ENCODE data around the gene PLAAT3.
"Not testable (repeated sequence)": the region's sequence is repeated elsewhere in the genome, so short reads cannot be mapped to it uniquely, and the experiment has no call there.

The PLAAT3 gene

DNA sequence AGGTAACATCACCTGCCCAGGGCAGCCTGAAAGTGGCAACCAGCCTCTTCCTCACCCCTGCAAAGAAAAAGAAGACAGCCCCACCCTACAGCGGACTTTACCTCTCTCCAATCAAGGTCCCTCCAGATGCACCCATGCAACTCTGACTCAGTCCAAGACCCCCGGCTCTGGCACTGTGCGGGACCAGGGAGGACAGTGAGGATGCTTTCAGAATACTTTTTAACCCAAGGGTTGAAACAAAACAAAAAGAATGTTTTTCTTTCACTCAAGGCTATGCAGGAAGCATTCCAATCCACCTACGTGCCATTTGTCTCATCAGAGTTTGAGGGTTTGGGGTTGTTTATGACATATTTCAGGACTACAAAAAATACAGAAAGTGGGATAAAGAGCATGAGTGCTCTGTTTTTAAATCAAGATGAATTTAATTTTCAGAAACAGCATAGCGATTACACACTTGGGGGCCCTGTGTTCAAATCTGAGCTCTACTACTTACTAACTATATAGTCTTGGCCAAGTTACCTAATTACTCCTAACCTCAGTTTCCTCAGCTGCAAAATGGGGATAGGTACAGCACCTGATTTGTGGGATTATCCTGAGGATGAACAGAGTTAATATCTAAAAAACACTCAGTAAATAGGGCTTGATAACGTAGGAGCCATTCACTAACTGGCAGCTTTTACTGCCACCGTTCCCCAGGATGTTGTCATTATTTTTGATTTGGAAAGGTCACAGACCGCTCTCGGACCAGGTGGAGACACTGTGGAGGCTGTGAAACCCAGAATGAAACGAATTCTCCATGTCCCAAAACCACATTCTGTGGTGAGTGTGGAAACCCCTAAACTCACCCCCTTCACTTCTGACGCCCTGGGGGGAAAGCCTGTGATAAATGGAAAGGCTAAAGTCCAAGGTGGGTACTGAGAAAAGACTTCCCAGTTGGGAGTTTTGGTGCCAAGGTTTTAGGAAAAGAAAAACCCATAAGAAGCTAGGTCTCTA, 5.6 kb downstream of the PLAAT3 start:
- no peak for DNase-seq

DNA sequence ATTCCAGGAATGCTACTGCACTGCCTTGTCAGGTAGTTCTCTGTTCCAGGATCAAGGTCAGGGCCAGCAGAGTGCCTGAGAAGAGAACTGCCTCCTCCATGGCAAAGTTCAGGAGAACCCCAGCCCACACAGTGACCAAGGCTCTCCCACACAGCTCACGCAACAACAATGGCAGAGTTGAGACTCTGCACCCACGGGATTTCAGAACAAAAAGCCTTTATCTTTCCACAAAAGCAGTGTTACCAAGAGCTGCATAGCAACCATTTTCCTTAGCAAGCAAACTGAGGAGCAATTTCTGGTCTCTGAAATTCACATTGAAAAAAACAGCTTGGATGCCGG, 11.1 kb downstream of the PLAAT3 start:
- DNase-seq = no peak

DNA sequence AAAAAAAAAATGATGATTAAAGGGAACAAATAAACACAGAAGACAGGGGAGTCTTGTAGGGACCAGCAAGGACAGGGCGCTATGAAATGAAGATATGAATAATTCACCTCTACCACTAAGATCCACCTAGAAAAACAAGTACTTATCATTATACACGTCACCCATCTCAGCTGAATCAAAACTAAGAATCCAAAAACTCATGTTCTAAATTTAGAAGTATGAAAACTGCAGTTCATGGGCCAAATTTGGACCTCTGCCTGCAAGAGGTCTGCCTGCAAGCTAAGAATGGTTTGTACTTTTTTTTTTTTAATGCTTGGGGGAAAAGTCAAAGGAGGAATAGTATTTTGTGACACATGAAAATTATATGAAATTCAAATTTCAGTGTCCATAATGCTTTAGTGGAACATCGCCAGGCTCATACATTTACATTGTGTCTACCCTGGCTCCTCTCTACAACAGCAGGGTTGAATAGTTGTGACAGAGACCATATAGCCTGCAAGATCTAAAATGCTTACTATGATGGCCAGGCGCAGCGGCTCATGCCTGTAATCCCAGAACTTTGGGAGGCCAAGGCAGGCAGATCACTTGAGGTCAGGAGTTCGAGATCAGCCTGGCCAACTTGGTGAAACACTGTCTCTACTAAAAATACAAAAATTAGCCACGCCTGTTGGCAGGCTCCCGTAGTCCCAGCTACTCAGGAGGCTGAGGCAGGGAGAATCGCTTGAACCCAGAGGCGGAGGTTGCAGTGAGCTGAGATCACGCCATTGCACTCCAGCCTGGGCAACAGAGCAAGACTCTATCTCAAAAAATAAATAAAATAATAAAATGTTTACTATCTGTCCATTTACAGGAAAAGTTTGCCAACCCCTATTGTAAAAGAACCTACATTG, 11.7 kb downstream of the PLAAT3 start:
- DNase-seq = peak; percentile 52

DNA sequence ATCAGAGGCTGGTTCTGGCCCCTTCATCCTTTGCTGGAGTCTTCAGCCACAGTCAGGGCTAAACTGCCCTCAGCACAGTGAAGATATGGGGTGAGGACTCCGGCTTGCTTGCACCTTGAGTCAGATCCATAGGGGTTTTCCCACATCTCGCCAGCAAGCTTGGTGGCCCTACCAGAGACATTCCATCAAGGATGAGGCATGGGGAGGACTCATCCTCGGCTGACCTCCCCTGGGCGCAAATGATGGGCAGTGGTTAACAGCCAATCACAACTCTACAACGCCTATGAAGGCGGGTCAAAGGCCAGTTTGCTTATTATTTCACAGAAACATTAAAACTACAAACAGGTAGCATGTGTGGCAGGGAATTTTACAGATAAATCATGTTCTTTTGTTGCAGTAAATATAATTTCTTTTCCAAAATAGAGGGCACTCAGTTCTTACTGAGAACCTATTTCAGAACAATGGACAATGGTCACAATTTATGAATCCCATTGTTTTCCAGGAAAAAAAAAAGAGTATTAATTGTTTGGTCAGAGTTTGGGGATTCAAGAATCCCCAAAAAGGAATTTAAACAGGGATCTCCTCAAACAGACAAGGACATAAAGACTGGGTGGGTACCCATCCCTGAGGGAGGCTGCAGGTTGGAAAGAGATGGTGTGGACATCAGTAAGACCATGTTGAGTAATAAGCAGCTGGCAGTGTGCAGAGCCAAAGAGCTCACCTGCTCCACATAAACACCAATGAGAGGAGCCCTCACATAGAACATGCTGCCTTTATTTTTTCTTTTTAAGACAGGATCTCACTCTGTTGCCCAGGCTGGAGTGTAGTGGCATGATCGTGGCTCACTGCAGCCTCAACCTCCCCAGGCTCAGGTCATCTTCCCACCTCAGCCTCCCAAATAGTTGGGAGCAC, 14.8 kb downstream of the PLAAT3 start:
- no peak for DNase-seq

DNA sequence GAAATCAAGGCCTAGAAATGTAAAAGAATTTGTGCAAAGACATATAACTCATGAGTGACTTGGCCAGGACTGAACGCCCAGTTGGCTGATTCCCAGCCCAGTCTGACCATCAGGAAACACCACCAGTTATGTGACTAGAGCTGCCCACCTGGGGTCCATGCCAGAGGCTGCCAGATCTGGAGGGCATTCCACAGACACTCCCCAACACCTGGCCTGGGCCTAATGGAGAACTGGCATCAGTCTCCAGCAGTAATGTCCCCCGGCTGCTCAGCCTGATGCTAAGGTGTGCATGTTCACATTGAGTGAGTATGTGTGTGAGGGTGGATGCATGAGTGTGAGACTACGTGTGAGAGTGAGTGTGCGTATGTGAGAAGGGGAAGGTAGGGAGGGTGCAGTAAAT, 15.7 kb downstream of the PLAAT3 start:
- DNase-seq = no peak

DNA sequence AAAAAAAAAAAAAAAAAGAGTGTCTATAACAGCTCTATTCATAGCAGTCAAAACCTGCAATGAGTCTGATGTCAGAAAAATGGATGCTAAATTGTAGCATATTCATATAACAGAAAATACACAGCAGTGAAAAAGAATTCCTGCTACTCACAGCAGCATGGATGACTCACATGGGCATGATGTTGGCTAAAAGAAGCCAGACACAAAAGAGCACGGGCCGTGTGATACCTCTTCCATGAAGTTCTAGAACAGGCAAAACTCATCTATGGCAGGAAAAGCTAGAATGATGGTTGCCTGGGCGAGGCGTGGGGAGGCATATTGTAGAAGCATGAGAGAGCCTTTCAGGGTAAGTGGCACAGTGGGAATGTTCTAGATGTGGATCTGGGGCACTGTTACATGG, 18.9 kb downstream of the PLAAT3 start:
- DNase-seq = no peak

DNA sequence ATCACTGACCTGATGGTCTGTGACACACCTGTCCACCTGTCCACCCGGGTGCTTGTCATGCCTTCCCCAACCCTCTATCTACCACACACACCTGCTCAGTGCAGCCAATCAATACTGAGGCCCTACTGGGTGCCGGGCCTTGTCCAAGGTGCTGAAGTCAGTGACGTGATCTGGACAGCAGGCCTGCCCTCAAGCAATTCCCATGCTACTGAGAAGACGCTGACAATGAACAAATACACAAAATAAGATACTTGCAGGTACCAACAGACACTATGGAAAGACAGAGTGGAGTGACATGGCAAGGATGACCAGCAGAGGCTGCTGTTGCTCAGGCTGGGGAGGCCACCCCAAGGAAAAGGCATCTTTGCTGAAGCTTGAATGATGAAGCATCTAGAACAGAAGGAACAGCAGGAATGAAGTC, 21.2 kb downstream of the PLAAT3 start:
- DNase-seq = peak; percentile 53

DNA sequence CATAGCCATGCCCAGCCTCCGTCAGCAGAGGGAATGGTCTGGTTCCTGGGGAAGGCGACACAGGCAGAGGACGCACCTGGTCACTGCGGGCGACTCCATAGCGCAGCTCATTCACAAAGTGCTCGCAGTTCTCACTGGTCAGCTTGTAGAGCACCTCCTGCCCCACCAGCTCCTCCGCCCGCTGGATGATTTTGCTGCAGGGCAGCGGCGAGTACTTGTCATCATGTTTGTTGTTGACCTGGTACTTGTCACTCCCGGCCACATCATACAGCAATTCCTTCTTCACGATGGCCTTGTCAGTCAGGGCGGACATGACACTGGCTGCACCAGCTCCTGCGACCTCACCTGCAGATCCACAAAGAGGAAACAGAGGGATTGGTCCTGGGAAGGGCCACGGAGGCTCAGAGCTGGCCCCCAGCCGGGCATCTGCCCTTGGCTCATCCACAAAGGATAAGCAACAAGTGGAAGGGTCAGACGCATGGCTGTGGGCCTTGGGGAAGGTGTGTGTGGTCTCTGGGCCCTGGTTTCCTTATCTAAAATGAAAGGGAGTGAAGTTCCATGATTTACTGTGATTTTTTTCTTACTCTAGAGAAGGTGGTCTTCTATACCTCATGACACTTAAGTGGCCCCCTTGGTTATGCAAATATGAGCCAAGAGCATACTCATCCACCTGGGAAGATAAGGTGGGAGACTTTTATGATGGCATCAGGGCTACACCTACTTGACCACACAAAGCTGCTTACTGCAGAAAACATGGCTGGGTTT, 24.0 kb downstream of the PLAAT3 start:
- DNase-seq = no peak

DNA sequence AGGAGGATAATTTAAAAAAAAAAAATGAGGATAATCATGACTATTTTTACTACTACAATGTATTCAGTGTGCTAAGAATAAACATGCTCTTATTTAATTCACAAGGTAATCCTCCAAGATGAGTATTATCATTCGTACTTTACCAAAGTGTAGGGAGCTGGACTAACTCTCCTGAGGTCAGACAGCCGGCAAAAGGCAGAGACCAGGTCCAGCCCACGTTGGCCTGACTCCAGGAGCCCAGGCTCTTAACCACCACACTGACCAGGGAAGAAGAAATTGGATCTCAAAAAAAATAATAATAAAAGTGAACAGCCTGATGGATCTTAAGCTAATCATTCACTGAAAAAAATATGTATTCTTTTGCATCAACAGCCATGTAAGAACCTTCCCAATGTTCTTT, 25.2 kb downstream of the PLAAT3 start:
- no peak for DNase-seq

DNA sequence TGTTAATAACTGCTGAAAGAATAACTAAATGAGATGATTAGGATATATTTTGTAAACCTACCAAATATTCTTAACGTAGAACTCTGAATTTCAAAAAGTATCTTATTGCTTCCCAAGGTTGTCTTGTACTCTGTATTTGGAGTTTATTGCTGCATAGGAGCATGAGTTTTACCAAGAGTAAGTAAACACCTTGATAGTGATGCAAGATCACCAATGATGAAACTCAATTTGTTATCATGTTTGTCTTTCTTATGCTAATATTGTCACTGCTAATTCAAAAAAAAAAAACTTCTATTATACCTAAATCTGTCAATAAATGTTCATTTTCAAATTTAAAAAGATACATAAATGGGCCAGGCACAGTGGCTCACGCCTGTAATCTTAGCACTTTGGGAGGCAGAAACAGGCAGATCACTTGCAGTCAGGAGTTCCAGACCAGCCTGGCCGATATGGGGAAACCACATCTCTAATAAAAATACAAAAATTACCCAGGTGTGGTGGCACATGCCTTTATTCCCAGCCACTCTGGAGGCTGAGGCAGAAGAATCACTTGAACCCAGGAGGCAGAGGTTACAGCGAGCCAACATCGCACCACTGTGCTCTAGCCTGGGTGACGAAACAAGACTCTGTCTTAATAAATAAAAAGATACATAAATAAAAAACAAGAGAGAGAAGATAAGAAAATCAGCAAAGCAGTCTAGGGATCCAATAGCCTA, 27.6 kb downstream of the PLAAT3 start:
- no peak for DNase-seq

DNA sequence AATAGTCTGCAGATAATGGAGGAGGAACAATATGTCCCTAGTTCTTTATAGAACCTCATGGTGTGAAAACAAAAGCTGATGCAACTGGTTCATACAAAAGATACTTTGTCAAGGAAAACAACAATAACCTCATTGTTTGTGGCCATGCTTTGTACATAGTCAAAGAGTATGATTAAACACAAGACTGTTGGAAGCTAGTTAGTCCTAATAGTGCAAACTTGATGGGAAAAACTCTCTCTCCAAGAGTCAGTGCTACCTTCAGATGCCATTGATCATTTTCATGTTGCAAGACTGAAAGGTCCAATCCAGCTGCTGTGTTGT, 30.9 kb downstream of the PLAAT3 start:
- no peak for DNase-seq

DNA sequence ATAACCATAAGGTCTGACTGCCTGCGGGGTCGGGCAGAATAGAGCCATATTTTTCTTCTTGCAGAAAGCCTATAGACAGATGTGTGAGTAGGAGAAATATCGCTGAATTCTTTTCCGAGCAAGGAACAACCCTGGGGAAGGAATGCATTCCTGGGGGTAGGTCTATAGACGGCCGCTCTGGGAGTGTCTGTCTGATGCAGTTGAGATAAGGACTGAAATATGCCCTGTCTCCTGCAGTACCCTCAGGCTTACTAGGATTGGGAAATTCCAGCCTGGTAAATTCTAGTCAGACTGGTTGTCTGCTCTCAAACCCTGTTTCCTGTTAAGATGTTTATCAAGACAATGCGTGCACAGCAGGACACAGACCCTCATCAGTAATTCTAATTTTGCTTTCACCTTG, 33.0 kb downstream of the PLAAT3 start:
- not testable (repeated sequence) for DNase-seq

DNA sequence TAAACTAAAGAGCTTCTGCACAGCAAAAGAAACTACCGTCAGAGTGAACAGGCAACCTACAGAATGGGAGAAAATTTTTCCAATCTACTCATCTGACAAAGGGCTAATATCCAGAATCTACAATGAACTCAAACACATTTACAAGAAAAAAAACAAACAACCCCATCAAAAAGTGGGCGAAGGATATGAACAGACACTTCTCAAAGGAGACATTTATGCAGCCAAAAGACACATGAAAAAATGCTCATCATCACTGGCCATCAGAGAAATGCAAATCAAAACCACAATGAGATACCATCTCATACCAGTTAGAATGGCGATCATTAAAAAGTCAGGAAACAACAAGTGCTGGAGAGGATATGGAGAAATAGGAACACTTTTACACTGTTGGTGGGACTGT, 35.4 kb downstream of the PLAAT3 start:
- DNase-seq = not testable (repeated sequence)

DNA sequence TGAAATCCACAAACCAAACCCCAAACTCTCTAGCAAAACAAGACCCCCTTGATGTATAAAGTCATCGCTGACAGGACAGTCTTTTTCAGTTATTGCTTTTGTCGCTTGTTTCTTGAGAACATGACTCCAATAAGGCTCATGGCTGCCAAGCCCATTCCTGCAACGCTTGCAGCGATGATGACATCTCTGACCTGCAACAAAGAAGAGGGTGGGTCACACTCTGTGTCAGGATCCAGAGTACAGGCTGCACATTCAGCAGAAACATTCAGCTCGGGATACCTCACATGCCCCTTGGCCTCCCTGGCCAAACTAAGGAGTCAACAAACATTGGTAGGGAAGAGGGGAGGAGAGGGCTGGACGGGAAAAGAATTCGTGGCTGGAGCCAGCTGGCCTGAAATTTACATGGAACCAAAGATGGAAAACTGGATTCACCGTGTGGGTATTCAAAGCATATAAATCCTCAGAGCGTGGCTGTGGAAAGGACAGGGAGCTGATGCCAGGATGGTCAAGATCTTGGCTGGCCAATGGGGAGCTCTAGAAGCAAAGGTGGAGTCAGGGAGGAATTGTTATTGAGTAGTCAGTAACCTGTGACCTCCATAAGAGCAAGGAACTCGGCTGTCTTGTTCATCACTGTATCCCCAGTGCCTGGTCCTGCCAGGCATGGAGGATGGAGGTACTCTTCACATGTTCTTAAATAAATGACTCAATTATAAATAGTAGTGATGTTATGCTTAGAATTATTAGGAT, 39.2 kb downstream of the PLAAT3 start:
- no peak for DNase-seq

DNA sequence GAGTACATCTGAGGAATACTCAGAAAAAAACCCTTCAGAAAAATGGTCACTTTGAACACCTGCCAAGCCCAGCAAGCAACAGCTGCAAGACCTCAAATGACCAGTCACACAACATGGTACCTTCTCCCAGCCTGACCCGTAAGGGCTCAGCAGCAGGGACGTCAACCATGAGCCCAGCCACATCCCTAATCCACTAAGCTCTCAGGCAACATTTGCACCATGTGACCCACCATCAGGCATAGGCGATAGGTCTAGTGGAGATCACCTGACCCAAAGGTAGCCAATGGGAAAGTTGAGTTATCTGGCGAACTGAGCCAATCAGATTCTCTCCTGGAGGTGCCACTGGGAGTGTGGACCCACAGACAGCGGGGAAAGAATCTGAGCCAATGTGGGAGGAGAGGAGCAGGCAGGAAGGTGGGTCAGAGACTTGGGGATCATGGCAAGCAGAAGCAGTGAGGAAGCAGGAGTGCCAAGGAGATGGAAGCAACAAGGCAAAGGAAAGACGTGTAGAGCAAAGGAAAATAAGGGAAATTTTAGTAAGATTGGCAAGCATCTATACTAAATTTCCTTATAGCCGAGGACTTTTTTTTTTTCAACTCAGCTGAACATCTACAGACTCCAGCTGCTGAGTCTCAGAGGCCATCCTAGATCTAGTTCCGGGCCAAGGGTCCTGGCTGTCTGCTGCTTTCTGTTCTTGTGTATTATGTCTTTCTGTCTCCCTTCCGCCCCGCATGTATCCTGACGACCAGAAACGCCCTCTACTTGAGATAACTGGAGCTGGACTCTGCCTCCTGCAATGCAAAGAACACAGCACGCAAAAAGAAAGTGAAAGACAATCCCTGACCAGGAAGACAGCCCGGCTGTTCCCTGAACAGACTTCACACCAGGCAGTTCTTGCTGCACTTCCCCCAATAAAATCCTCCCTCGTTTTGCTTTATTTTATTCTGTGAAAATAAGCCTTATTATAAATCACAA, 40.1 kb downstream of the PLAAT3 start:
- DNase-seq = peak; percentile 84

DNA sequence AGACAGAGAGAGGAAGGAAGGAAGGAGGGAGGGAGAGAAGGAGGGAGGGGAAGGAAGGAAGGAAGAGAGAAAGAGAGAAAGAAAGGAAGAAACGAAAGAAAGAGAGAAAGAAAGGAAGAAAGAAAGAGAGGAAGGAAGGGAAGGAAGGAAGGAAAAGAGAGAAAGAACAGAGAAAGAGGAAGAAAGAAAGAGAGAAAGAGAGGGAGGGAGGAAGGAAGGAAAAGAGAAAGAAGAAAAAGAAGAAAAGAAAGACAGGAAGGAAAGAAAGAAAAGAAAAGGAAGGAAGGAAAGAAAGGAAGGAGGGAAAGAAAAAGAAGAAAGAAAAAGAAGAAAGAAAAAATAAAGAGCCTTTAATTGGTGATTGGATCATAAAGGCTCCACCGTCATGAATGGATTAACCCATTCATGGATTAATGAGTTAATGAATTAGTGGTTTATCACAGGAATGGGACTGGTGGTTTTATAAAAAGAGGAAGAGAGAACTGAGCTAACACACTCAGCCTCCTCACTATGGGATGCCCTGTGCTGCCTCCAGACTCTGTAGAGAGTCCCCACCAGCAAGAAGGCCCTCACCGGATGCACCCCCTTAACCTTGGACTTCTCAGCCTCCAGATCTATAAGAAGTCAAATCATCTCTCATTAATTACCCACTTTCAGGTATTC, 42.1 kb downstream of the PLAAT3 start:
- DNase-seq = peak; percentile 44

DNA sequence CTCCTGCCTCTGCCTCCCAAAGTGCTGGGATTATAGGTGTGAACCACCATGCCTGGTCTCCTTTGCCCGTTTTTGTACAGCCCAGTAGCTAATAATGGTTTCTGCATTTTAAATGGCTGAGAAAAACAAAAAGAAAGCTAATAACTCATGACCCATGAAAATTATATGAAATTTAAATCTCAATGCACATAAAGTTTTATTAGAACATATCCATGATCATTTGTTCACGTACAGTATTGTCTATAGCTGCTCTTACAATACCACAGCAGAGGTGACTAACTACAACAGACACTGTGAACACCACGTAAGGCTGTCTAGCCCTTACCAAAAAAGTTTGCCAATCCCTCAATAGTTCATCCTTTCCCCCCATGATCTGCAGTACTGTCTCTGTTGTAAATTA, 44.7 kb downstream of the PLAAT3 start:
- no peak for DNase-seq

DNA sequence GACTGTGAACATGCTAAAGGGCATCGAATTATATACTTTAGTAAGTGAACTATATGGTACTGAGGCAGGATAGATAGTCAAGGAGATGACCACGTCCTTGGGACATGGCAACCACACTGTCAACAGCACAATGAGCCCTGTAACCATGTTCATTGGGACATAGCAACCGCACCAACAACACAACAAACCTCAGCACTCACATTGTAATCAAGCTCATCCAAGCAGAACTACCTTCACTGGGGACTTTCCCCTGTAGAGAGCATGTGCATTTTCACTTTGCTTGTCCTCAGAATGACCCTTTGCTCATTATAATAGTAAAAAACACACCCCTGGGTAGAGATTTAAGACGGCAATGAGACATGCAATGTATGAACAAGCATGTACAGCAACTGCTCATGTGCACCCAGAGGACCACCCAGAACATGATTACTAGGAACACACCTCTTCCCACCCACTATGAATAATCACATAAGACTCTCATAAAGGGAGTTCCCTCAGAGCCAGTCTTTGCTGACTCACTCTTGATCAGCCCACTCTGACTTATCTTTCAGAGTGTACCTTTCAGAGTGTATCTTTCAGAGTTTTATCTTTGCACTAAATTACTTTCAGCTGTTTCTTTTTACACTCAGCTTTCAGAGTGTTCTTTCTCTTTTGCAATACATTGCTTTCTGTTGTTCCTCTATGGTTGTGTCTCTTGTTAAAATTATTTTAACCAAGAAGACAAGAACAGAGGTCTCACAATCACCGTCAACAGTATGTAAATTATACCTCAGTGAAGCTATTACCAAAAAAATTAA, 47.0 kb downstream of the PLAAT3 start:
- DNase-seq = peak; percentile 80

All from RPMI8226 (cell line).